Fibroblast of mammary gland (primary cell): ENCODE results near the gene SLC16A6.
"Not testable (repeated sequence)": the region's sequence is repeated elsewhere in the genome, so short reads cannot be mapped to it uniquely, and the experiment has no call there.

Experiments
- DNase-seq: peaks from one replicate; pipeline ENCODE4 v3.0.0-alpha.2; 2010; ENCODE audit warnings: low read depth
- H3K4me3 ChIP-seq: 2 replicates; pipeline ENCODE4 v1.5.1; 2011; ENCODE audit warnings: low read depth, mild to moderate bottlenecking, low read length, moderate library complexity; ENCODE audit not compliant: control insufficient read depth
- CTCF ChIP-seq: conservative IDR thresholded peaks from 2 replicates; pipeline ENCODE4 v1.5.1; 2011; ENCODE audit warnings: low read depth, low read length, inconsistent platforms; ENCODE audit not compliant: control insufficient read depth, insufficient read depth

The SLC16A6 gene

DNA sequence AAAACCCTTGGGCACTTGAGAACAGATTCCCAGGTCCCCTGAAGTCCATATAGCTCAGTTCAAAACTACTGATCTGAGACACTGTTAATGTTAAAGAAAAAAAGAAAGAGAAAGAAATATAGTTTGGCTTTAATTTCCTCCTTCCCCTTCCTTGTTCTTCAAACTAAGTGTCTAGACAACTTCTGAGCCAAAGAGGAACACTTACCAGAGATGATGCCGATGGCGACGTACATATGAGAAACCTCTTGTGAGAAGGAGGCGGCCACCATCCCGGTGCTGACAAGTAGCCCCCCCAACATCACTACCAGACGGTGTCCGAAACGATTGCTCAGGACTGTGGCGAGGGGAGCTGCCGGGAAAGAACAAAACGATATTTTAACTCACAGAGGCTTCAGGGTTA is 17.2 kb downstream of the SLC16A6 start:
- DNase-seq = no peak
- no peak for TF ChIP-seq CTCF
- no peak overlapping the region for H3K4me3 ChIP-seq

GRCh38 chr17:68265833-68266232 is 25.1 kb downstream of the SLC16A6 start:
- not testable (repeated sequence) for DNase-seq, H3K4me3 ChIP-seq

DNA sequence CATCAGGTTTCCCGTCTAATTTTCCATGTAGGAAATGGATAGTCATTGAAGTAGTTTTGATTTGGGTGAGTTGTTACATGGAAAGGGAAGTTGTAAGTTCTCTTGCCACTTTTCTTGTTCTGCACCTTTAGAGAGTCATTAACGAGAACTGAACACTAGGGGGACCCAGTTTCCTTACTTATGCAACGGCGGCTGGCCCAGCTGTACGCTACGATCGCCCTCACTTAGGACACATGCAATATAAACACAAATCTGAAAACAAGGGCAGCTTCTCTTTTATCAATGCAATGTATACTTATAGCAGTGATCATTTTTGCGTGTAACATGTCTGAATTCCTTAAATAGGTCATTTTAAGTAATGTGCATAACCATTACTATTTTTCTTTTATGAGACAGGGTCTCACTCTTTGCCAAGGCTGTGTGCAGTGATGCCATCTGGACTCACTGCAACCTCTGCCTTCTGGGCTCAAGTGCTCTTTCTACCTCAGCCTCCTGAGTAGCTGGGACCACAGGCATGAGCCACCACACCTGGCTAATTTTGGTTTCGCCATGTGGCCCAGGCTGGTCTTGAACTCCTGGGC is 27.7 kb downstream of the SLC16A6 start:
- H3K4me3 ChIP-seq = not testable (repeated sequence)
- peak; percentile 44 for TF ChIP-seq CTCF
- DNase-seq = peak; percentile 46

DNA sequence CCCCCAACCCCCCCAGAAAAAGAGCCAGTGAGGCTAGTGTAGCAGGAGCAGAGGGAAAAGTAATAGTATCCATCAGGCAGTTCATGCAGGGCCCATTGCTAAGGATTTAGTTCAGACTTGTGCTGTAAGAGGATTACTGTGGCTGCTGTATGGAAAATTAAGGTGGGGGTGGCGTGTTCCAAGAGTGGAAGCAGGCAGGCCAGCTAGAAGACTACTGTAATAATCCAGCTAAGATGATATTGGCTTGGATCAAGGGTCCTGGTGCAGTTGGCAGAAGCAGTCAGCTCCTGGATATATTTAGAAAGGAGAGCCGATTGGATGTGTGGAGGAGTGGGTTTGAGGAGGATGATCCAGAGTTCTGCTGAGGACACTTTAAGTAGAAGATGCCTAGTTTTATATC is 28.5 kb downstream of the SLC16A6 start:
- not testable (repeated sequence) for H3K4me3 ChIP-seq, DNase-seq

DNA sequence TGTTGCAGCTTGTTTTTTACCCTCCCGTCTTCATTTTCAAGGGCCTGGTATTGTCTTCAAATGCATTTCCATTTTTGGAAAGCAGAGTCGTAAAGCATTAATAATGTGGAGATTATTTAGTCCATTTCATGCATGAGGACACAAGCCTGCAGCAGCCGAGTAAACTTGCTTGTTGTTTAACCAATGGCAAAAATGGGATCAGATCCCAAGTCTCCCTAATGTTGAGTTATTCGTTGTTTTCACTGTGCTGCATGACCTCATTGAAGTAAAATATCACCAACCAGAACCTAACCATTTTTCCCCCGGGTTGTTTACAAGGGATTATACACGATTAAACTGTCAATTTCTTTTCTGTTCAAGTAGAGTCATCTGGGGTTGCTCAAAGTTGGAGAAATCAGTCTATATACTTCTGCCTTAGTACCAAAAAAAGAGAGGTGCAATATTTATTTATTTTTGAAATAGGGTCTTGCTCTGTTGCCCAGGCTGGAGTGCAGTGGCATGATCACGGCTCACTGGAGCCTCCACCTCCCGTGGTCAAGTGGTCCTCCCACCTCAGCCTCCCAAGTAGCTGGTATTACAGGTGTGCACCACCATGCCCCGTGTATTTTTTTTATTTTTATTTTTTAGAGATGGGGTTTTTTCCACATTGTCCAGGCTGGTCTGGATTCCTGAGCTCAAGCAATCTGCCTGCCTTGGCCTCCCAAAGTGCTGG is 30.7 kb downstream of the SLC16A6 start:
- TF ChIP-seq CTCF = no peak
- no peak overlapping the region for H3K4me3 ChIP-seq
- no peak for DNase-seq

DNA sequence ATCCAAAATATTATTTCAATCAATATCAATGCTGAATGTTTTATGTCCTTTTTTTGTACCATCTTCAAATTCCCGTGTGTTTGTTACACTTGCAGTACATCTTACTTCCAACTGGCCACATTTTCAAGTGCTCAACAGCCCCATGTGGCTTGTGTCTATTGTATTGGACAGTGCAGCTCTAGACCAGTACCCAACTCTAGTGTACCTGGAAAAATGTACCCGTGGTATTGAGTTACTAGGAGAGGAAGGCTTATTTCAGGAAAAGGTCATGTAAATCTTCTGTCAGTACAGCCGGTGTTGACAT is 31.3 kb downstream of the SLC16A6 start:
- DNase-seq, H3K4me3 ChIP-seq: not testable (repeated sequence)

DNA sequence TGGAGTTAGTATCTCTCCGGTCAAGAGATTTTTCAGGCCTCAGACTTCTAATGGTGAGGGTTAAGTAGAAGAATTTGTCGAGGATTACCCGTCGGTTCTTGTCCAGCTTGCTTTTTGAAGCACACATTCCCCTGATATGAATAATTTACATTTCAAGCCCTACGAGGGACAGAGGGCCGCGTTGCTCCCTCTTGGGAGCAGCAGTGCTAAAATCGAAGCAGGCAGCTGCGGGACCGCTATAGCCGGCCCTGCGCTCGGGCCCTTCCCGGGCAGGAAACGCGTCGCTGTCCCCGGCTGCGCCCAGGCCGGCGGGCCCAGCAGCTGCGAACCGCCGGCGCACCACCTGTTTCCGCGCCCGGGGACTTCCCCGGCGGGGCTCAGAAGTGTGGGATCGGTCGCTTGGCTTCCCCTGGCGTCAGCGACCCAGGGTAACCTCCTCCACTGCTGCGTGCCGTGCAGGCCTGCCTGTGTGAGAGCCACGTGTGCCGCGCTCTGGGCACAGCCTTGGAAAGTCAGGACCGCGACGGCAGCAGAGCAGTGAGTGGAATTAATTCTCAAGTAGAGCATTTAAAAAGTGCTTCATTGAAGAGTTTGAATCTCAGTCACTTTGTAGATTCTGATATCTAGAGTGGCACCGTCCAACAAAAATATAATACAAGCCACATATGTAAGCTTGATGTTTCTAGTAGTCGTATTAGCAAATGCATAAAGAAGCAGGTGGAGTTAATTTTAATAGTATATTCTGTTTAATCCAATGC is 31.9 kb downstream of the SLC16A6 start:
- DNase-seq, H3K4me3 ChIP-seq: not testable (repeated sequence)

- DNase-seq = no peak
- H3K4me3 ChIP-seq = no peak overlapping the region
- no peak for TF ChIP-seq CTCF
Measured at GRCh38 chr17:68257934-68258333, 33.0 kb downstream of the SLC16A6 start.

- not testable (repeated sequence) for H3K4me3 ChIP-seq
- peak; percentile 53 for DNase-seq
Measured at GRCh38 chr17:68256701-68257100, 34.2 kb downstream of the SLC16A6 start.
